Measurements from ENCODE around the gene CDCA4. TPM values are rescaled to one million over a fixed set of nuclear protein-coding genes. Genes with fewer than 3 reads are reported as not detected.

CDCA4 gene
- total and polyA plus RNA-seq, 2 donors from 2014 or later: 4.1 to 6.3 TPM

DNA sequence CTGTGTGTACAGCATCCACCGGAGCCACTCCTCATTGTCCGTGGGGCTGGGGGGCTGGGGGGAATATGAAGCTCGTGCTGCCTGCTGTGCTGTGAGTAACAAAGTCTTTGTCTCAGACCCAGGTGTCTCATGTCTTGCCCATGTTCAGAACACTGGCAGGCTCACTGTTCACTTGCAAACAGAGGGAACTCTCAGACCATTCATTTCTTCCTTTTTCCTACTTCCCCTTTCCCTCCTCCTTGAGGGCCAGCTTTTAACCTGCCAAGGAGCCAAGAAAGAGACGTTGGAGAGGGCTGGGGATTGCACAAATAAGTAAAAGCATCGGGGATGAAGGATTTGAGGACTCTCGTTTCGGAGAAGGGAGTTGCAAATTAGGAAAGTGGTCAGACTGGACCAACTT lies 22.8 kb upstream of the CDCA4 start:
- H3K9ac ChIP-seq (ENCODE audit: low read length in 3 of 3): no peak overlapping the region
- H3K27me3 ChIP-seq (ENCODE audit: control insufficient read depth, insufficient read depth, low read length): no peaks in the 10 kb centered on the region
- intact Hi-C loops (cut with DNase I): loop anchor here (10.0 kb wide), 1 partner anchor 69 kb away; the partner anchor contains the start of gene AHNAK2
- DNase-seq: no peak
- H3K36me3 ChIP-seq (ENCODE audit: control insufficient read depth in 2 of 3, insufficient read depth in 3 of 3, low read length in 3 of 3): no peaks in the 10 kb centered on the region
- H3K4me1 ChIP-seq (ENCODE audit: control insufficient read depth in 2 of 3, insufficient read depth in 2 of 3, low read depth in 1 of 3, low read length in 3 of 3): peaks cover 0 to 6% (median 0%) of the 10 kb centered on the region in 3 donors
- no peaks in the 10 kb centered on the region for H3K9me3 ChIP-seq (ENCODE audit: control insufficient read depth in 2 of 3, insufficient read depth in 1 of 3, low read length in 3 of 3)
- no peak overlapping the region for H3K4me3 ChIP-seq (ENCODE audit: low read length in 3 of 3)
- FAIRE-seq: no peak
- TF ChIP-seq, protein P1, sequence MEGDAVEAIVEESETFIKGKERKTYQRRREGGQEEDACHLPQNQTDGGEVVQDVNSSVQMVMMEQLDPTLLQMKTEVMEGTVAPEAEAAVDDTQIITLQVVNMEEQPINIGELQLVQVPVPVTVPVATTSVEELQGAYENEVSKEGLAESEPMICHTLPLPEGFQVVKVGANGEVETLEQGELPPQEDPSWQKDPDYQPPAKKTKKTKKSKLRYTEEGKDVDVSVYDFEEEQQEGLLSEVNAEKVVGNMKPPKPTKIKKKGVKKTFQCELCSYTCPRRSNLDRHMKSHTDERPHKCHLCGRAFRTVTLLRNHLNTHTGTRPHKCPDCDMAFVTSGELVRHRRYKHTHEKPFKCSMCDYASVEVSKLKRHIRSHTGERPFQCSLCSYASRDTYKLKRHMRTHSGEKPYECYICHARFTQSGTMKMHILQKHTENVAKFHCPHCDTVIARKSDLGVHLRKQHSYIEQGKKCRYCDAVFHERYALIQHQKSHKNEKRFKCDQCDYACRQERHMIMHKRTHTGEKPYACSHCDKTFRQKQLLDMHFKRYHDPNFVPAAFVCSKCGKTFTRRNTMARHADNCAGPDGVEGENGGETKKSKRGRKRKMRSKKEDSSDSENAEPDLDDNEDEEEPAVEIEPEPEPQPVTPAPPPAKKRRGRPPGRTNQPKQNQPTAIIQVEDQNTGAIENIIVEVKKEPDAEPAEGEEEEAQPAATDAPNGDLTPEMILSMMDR (IDR thresholded peaks at IDR 0.05; ENCODE audit: borderline replicate concordance, extremely low read depth, insufficient read depth): no peak
- H3K27ac ChIP-seq (ENCODE audit: low read depth in 2 of 2, low read length in 2 of 2): no peak overlapping the region

DNA sequence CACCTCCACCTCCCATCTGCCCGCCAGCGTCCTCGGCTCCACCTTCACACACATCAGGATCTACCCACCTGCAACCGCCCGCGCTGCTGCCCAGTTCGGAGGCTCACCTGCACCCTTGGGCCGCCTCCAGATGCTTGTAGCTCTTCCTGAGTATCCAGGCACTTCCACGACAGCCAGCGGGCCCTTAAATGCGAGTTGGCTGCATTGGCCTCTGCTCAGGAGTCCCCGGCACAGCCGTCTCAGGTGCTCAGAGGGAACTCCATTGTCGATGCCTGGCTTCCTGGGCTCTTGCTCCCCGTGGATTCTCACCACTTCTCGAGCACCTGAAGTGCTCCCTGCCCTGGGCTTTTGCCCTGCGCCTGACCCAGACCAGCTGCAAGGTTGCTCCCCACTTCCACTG lies 21.9 kb upstream of the CDCA4 start:
- Histone ChIP-seq H3K9ac (ENCODE audit: low read length in 3 of 3) (no peak overlapping the region), H3K9me3 (ENCODE audit: control insufficient read depth in 2 of 3, insufficient read depth in 1 of 3, low read length in 3 of 3) (no peaks in the 10 kb centered on the region), H3K4me3 (ENCODE audit: low read length in 3 of 3) (no peak overlapping the region), H3K27me3 (ENCODE audit: control insufficient read depth, insufficient read depth, low read length) (no peaks in the 10 kb centered on the region), H3K4me1 (ENCODE audit: control insufficient read depth in 2 of 3, insufficient read depth in 2 of 3, low read depth in 1 of 3, low read length in 3 of 3) (peaks cover 0 to 6% (median 0%) of the 10 kb centered on the region in 3 donors), H3K36me3 (ENCODE audit: control insufficient read depth in 2 of 3, insufficient read depth in 3 of 3, low read length in 3 of 3) (no peaks in the 10 kb centered on the region), H3K27ac (ENCODE audit: low read depth in 2 of 2, low read length in 2 of 2) (no peak overlapping the region)
- intact Hi-C loops (cut with DNase I): loop anchor here (10.0 kb wide), 1 partner anchor 68 kb away; the partner anchor contains the start of gene AHNAK2
- peak in 1 of 5 donors; percentile 66 for DNase-seq
- TF ChIP-seq, protein P1 (IDR thresholded peaks at IDR 0.05; ENCODE audit: borderline replicate concordance, extremely low read depth, insufficient read depth): no peak
- FAIRE-seq: no peak

DNA sequence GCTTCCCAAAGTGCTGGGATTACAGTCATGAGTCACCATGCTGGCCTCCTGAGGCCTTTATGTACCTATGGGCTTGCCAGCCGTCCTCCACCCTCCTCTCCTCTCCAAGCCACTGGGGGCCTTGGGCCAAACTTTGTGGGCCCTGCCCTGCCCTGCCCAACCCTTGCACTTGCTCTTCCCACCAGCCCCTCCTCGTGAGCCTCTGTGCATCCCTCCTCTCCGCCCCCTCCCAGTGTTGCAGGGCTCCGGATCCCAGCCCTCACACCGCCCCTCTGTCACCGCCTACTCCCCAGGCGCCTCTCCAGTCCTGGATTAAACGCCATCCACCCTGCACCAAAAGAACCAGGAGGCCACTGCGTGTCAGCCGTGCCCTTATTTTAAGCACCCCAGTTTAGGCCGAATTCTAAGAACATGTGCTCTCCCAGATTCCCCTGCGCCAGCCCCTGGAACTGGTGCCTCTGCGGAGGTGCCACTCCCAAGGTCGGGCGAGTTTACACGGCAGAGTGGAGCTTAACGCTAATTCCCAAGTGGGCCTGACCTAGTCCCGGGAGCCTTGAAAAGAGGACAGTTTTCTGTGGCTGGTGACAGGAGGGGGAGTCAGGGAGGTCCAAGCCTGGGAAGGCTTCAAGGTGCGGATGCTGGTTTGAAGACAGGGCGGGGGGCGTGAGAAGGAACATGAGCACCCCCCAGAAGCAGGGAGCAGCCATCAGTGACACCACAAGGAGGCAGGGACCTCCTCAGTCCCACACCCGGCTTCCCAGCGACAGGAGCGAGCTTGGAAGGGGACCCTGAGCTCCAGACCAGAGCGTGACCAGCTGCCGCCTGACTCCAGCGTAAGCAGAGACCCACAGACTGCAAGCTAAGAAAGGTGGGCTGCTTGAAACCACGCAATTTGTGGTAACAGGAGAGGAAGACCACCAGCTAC lies 21.2 kb upstream of the CDCA4 start:
- Histone ChIP-seq H3K27ac (ENCODE audit: low read depth in 2 of 2, low read length in 2 of 2) (peak overlapping the region in 1 of 2 donors; percentile 51), H3K9me3 (ENCODE audit: control insufficient read depth in 2 of 3, insufficient read depth in 1 of 3, low read length in 3 of 3) (no peaks in the 10 kb centered on the region), H3K36me3 (ENCODE audit: control insufficient read depth in 2 of 3, insufficient read depth in 3 of 3, low read length in 3 of 3) (no peaks in the 10 kb centered on the region), H3K4me3 (ENCODE audit: low read length in 3 of 3) (no peak overlapping the region), H3K4me1 (ENCODE audit: control insufficient read depth in 2 of 3, insufficient read depth in 2 of 3, low read depth in 1 of 3, low read length in 3 of 3) (peaks cover 0 to 6% (median 0%) of the 10 kb centered on the region in 3 donors), H3K27me3 (ENCODE audit: control insufficient read depth, insufficient read depth, low read length) (no peaks in the 10 kb centered on the region), H3K9ac (ENCODE audit: low read length in 3 of 3) (peak overlapping the region in 1 of 3 donors; percentile 19)
- TF ChIP-seq, protein P1 (IDR thresholded peaks at IDR 0.05; ENCODE audit: borderline replicate concordance, extremely low read depth, insufficient read depth): no peak
- no peak for FAIRE-seq
- DNase-seq: peak in 1 of 5 donors; percentile 71
- intact Hi-C loops (cut with DNase I): loop anchor here (10.0 kb wide), 1 partner anchor 67 kb away; the partner anchor contains the start of gene AHNAK2

Measured in kidney (tissue), 14 donors.